T-helper 9 cell (primary cell): ENCODE data around the gene ZBBX.

Experiments used
- DNase-seq: peaks from one replicate; pipeline ENCODE4 v3.0.0-alpha.2; 2020

ZBBX gene

GRCh38 chr3:167305340-167305890 lies 74.7 kb downstream of the ZBBX start:
- DNase-seq, result no peak

GRCh38 chr3:167304077-167304476 lies 76.0 kb downstream of the ZBBX start:
- no peak for DNase-seq

- no peak for DNase-seq
Observed at GRCh38 chr3:167302678-167303077, 77.4 kb downstream of the ZBBX start.

- no peak for DNase-seq
Observed at GRCh38 chr3:167300207-167300606, 79.9 kb downstream of the ZBBX start.

GRCh38 chr3:167289435-167289834 lies 90.7 kb downstream of the ZBBX start:
- DNase-seq, result no peak

- no peak for DNase-seq
Observed at GRCh38 chr3:167288737-167289136, 91.4 kb downstream of the ZBBX start.

GRCh38 chr3:167287308-167287707 lies 92.8 kb downstream of the ZBBX start:
- DNase-seq, result no peak

- no peak for DNase-seq
Observed at GRCh38 chr3:167274141-167274874, 105.8 kb downstream of the ZBBX start.

GRCh38 chr3:167253037-167253436 lies 127.1 kb downstream of the ZBBX start:
- DNase-seq, result no peak

GRCh38 chr3:167251678-167252077 lies 128.4 kb downstream of the ZBBX start:
- no peak for DNase-seq

- no peak for DNase-seq
Observed at GRCh38 chr3:167246252-167246651, 133.8 kb downstream of the ZBBX start.

GRCh38 chr3:167241048-167241845 lies 138.8 kb downstream of the ZBBX start:
- DNase-seq, result no peak

- no peak for DNase-seq
Observed at GRCh38 chr3:167228135-167228534, 152.0 kb downstream of the ZBBX start.

- DNase-seq, result no peak
Observed at GRCh38 chr3:167225821-167226220, 154.3 kb downstream of the ZBBX start.

GRCh38 chr3:167209011-167209410 lies 171.1 kb downstream of the ZBBX start:
- DNase-seq, result no peak

- no peak for DNase-seq
Observed at GRCh38 chr3:167203062-167203461, 177.0 kb downstream of the ZBBX start.

- DNase-seq, result no peak
Observed at GRCh38 chr3:167198949-167199600, 181.0 kb downstream of the ZBBX start.
